NCI-H1436 treated with DMSO at 0.1 percent for 48 hours (cell line): ENCODE results near the gene HPS1.

Source experiments
- DNase-seq: peaks from one replicate; lab custom pipeline; 2025; lab: John Stamatoyannopoulos, UW

The HPS1 gene

DNA sequence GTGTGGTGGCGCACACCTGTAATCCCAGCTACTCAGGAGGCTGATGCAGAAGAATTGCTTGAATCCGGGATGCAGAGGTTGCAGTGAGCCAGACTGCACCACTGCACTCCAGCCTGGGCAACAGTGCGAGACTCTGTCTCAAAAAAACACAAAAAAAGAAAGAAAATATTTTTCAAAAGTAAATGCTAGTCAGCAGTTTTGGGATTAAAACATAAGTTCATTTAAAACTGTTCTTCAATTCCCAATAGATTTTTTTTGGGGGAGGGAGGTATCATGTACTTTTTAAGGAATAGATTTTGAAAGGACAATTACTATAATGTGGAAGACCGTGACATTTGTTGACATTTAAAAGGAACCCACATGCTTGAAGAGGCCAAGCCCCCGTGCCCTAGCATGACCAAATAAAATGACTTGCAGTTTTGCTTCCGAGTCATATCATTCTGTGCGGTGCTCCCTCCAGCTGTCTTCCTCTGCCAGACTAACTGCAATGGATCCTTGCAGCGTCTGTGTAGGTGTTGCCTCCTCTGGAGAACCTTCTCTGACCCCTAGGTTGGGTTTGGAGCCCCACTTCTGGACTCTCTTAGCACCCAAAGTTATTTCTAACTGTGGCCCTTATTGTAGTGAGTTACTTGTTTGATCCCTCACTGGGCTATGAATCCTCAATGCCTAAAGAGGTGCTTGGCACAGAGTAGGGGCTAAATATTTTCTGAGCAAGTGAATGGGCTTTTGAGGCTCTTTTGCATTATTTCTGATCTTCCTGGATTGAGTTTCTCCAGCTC, 17.4 kb upstream of the HPS1 start:
- DNase-seq, result no peak

DNA sequence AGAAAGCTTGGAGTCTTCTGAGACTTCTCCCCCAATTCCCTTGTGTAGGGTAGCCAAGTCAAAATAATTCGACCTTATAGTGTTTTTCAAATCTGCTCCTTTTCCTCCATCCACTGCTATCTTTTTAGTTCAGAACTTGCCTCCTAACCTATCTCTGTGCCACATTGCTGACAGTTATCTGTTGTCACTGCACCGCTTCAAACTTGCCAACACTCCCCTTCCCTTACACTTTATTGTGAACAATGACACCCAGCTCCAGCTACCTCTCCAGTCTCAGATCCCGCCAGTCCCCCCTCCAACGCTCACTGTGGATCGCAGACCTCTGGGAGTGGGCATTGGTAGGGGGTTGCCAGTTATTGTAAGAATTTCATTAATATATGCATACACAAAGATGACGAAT, 16.3 kb upstream of the HPS1 start:
- DNase-seq, result no peak

DNA sequence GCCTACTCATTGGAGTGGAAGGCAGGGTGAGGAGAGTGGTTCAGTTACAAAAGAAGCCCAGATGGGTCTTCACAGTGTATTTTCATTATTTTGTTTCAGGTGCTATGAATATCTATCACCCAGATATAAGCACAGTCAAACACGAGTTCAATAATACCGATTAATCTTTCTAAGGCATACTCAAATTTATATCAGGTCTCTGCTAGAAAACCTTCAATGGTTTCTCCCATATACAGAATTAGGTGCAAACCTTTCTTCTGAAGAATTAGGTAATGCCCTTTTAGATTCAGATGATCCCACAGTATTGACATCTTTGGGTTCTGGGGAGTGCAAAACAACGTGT, 14.7 kb upstream of the HPS1 start:
- DNase-seq, result no peak

DNA sequence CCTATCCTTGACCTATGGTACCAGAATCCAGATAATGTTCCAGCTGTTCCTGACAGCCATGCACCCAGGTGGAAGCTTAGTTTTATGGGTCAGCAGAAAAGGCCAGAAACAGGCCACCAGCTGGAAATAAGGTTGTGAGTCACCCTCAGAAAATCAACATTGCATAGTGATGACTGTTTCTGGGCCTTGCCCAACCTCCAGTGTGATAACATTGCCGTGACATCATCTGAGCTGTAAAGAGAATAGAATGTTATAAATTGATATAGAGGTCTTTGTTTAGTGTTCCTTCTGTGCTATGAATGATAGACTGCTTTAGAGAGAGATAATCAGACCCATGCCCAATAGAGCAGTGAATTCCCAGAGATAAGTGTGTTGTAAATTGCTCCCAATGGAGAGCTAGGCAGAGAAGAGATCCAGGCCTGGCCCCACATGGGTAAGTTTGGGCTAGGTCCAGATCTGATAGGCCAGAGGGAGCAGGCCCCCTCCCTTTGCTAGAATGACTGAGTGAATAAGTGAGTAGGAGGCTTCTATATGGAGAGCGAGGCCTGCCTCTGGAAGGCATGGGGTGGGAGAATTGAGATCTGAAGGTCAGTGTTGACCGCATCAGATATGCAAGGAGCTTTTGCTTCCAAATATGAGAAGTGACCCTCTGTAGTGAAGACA, 14.2 kb upstream of the HPS1 start:
- DNase-seq, result no peak

DNA sequence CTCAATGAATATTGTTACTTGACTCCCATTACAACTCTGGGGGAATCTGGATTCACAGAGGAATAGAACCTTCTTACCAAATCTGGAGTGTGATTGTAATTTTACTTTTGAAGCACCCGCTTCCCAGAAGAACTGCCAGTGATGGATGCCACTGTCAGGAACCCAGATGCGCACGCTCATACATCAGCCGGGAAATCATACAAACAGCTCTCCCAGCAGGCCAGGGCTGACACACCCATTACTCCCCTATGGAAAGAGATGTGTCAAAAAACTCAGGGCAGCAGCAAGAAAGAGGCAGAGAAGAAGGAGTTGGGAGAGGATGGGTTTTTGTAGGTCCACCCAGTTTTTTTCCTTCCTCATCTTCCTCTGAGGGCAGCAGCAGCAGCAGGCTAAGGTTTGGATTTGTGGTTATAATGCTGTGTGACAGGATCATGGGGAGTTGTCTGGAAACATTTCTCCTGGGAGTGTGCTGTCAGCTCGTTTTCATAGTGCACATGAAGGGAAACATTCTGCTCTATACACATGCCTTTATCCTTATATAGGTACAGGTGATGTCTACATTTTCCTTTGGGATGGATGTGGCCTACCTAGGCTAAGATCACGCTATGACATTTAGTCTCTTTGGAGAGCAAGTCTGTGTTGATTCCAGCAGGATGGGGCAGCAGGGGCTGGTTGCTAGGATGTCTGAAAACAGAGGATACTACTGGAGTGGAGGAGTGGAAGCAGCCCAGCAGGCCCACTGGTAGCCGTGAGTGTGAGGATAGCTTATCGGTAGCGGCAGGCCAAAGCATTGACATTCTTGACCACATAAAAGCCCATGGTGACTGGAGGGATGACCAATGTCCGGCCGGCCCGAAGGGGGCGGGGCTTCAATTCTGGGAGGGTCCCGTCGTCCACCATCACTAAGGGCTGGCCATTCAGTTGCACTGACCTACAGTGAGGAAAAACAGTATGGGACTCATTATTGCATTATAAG, 12.4 kb upstream of the HPS1 start:
- DNase-seq, result no peak

DNA sequence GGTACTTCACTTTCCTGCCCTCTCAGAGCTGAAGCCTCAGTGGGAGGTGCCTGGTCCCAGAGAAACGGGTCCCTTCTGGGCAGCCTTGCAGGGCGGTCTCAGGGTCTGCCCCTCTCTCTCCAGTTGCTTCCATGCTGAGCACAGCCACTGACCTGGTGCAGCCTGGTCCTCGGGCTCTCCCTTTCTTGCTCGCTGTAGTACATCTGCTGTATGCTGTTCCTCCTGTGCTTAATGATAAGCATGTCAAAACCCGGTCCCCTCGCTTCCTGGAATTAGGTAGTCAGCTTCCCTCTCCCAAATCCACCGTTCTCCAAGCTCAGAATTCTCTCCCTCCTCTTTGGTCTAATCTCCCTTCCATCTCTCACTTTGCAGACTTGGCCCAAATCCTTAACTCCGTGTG, 11.0 kb upstream of the HPS1 start:
- no peak for DNase-seq

DNA sequence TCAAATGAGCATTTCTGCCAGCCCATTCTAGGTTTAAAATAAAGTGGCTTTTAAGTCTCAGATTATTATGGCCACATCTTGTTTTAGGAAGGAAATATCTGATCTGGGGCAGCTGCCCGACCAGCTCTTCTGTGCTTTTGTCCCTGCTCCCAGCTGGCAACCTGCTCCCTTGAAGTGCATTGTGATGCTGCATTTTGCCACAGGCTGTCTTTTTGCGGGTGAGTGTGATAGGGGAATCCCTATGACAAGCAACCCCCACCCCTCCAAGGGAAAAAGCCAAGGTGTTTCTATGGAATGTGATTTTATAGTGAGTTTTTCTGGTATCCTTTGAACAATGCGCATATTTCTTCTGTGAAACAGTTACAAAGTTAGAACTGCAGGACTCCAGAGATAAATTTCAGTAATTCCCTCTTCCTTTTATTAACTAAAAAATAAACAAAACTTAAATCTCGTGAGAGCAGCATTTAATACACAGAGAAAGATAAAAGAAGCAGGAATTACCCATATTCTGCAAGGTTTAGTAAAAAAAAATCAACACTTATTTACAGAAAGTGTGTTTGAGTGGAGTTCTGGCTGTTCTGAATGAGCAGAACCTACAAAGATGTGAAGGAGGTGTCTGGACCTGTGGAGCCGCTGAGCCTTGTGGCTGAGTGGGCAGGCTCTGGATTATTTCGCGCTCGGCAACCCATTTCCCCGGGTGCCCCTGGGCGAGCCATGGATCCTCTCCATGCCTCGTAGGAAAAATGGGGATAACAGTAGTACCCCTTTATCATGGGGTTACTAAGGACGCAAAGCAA, 10.1 kb upstream of the HPS1 start:
- DNase-seq, result no peak

DNA sequence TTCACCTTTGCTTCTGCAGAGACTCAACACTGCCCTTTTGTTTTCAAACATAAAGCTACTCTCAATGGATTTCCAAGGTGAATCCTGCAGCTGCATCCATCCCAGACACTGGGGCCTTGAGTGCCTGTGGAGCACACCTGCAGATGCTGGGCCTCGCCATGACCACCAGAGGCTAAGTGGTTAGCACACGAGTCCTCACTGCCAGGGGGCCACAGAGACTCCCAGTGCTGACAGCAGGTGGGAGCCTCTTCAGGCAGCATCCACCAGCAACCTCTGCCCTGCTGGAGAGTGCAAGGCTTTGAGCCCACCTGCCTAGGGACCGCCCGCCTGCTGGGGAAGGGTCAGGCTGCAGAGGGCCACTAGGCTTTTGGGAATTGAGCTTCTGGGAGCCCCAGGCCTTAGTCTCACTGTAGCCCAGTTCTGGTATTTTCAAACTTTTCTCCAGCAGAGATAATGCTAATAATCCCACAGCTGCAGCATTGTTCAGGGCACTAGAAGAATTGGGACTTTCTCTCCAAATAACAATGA, 9.4 kb upstream of the HPS1 start:
- no peak for DNase-seq

DNA sequence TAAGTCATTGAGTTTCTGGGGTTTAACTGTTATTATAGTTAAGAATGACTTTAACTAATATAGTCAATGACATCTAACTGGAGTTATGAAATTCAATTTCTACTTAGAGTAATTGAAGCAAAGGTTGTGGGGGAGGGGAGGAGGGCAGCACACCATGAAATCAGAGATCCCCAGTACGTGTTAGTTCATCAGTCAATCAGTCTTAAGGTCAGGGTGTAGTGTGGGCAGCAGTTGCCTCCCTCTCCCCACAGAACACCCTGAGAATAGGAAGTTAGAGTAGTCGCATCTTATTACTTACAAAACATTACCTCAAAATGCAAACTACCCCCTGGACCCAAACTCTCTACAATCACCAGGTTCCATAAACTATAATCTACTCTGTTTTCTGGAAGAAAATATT, 7.0 kb upstream of the HPS1 start:
- DNase-seq, result no peak

DNA sequence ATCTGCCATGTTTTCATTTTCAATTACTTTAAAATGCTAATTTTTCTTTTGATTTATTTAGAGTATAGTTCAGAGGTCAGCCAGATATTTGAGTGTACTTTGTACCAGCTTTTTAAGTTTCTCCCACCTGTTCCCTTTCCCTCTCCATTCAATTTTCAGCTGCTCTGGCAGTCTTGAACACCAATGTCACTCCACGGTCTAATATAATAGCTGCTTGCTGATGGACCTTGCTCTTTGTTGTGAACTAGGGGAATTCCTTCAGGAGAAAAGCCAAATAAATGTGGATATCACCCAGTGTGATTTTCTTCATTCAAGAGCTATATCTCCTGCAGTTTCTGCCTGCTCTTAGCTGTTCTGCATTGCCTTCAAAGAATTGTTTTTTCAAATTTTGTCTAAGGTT, 3.9 kb upstream of the HPS1 start:
- no peak for DNase-seq

DNA sequence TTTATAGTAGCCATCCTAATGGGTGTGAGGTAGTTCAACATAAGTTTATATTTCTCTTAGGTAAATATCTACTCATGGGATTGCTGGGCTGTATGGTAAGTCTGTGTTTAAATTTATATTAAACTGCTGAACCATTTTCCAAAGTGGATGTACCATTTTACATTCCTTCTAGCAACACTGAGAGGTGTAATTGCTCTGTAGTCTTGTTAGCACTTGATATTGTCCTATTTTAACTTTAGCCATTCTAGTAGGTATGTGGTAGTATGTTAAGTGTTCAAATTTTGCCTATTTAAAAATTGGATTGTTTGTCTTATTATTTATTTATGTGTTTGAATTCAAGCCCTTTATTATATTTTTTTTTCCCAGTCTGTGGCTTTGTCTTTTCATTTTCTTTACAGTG, 2.6 kb upstream of the HPS1 start:
- no peak for DNase-seq

DNA sequence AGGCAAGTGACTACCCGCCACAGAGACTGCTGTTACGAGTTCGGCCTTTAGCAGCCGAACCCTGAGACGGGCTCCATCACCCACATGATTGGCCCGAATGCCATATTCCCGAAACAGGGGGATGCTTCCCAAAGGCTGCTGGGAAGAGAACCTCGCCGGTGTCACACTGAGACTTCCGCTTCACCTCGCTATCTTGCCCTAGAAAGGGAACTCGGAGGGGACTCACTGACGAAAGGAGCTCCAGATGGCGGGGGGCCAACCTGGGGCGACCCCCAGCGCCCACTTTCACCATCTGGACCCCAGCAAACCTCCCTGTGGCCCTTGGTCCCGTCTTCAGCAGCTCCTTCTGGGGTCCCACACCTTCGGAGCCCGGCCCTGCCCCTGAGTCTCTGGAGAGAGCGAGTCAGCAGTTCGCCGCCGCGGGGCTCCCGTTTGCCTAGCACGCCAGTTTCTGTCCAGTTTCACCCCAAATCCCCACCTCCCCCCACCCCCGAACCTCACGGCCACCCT, 529 bp downstream of the HPS1 start:
- no peak for DNase-seq

DNA sequence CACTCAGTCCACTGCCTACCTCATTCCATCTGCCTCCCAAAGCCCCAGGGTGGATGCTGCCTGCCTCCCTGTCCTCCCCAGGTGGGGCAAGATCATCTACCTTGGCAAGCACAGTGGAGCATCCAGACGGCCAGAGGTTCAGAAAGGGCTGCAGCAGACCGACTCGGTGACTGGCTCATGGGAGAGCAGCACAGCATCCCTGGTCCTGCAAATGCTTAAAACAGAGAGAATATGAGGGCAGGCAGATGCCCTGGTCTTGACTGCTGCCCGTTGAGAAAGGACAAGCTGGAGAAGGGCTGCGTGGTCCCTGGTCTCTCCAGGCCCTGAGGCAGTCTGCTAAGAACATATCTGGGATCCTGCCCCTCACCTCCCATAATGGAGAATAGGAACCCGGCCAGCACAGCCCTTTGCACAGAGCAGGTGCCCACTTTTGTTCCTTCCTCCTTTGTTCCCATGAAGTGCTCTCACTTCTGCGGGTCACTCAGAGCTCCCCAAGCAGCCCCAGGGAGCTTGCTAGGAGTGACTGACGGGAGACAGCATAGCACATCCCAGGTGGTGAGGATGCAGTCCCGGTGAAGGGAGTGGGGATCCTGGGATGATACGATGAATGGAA, 1.4 kb downstream of the HPS1 start:
- DNase-seq, result no peak

DNA sequence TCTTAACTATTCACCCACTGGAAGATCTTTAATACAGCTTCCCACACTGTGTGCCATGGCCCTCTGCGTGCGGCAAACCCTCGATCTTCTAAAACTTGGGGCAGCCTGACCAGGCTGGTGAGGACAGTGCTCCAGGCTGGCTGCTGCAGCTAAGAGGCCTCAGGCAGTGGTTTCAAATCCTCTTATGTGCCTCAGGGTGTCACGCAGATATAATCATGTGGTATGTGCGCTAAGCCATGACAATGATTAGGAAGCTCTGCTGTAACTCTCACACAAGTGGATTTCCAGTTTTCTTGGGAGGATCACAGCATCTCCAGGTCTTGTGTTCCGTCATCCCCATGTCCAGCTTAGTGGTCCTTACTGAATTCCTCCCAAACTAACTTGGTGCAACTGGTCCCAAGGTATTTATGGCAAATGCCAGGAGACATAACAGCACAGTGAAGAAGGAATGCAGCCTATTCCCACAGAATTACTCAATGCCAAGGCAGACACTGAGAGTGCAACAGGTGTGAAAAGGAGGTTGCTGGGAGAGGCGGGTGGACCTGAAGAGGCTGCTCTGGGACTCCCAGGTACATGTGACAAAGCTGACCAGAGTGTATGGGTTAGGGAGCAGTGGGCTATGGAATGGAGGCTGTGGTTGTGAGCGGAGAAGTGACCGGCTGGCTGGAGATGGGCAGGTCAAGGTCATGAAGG, 2.3 kb downstream of the HPS1 start:
- no peak for DNase-seq

DNA sequence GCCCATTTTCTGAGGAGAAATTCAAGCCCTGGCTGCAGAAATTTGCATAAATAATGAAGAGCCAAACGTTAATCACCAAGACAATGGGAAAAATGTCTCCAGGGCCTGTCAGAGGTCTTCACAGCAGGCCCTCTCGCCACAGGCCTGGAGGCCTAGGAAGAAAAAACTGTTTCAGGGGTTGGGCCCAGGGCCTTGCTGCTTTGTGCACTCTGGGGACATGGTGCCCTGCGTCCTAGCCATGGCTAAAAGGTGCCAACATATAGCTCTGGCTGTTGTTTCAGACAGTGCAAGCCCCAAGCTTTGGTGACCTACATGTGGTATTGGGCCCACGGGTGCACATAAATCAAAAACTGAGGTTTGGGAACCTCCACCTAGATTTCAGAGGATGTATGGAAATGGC, 8.0 kb downstream of the HPS1 start:
- DNase-seq, result no peak

DNA sequence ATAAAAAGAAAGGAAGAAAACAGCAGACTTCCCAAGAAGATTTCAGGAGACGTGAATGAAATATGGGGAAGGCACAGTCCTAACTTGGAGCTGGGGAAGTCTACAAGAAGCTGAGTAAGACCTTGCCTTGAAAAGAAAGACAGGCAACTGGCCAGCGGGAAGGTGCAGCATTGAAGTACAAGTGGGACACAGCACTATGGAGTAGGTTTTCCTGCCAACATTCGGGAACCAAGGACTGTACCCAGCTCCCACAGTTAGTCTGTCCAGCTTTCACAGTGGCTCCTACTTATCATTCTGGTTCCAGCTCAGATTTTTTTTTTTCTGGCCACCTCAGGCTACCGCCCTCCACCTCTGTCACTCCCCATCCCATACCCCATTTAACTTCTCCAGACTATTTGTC, 10.0 kb downstream of the HPS1 start:
- no peak for DNase-seq

DNA sequence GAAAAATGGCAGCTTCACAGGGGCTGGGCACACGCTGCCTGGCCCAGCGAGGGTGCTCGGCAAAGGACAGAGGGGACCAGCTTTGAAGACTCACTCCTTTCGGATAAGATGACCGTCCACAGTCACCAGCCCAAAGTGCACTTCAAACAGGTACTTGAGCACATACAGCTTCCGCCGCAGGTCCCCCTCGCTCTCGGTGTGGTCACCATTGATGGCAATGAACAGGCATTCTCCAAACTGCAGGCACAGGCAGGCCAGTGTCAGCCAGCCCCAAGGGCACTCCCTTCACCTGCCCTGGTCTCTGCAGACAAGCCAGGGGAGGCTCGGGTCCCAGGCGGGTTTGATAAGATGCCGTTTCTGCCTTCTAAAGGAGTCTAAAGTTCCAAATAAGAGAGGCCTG, 11.6 kb downstream of the HPS1 start:
- DNase-seq, result no peak

DNA sequence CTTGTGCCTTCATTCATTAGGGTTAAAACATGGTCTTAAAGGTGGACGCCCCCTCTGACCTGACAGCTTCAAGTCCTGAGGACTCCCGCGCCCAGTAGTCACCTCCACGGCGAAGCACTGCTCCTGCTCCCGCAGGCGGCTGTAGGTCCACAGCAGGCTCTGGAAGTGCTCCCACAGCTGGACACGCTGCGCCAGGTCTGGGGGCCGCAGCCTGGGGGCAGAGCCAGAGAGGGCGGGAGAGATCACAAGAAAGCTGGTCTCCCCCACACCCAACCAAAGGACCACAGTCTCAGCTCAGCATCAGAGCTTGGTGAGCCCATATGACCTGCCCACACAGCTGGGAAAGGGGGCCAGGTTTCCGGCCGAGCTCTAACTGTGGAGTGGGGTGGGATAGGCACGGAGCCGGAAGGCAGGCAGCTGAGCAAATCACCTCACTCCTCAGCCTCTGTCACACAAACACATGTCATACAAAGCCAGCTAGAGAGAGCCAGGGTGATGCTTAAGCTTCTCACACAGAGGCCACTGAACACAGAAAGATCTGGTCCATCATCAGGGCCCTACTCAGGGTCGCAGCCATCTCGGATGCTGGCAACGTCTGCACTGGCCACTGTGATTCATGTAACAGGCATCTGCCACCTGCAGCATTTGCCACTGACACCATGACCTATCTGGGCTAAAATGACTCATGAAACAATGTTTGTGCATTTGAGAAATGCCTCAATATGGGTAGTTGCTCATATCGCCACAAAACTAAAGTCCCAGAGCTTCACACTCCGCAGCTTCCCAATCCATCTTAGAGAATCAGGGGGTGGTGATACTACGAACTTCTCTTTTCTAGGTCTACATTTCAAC, 12.6 kb downstream of the HPS1 start:
- DNase-seq, result no peak

DNA sequence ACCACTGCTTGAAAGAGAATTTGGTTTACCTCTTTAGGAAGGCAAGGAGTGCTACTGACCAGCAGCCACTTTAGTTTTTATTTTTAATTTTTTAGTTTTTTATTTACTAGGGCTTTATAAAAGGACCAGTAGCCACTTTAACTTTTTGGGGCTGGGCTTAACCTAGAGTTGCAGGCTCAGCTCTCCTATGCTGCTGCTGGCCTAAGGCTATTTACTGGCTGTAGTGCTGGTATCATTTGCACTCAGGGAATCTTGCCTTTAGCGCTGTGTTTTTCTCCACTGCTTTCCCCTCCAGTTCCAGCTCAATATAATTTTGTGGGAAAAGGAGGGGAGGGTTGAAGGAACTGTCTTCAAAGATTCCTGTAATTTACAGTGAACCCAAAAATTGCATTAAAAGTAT, 13.4 kb downstream of the HPS1 start:
- DNase-seq, result no peak

DNA sequence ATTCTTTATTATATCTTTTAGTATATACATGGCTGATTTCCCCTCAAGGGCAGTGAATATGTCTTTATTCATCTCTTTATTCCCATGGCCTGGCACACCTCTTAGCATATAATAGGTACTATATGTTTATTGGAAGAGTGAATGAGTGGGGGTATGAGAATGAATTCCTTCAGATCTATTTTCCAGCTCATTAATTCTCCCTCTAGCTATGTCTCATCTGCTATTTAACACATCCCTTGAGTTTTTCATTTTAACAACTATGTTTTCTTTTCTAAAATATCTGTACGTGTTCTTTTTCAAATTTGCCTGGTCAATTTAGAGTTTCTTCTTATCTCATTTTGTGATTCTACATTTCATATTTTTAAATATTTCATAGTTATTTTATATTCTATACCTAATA, 14.4 kb downstream of the HPS1 start:
- no peak for DNase-seq
